GM21717 (cell line): Measurements from ENCODE around the gene TNFSF8.

Experiments
- ATAC-seq: cut with Tn5 transposase; IDR thresholded peaks from one replicate; pipeline ENCODE4 v1.9.1; 2021; ENCODE audit warnings: mild to moderate bottlenecking, moderate library complexity; ENCODE audit not compliant: unreplicated experiment

The TNFSF8 gene

GRCh38 chr9:114908104-114908622, 22.2 kb downstream of the TNFSF8 start:
- ATAC-seq = peak; percentile 70

GRCh38 chr9:114906922-114907571, 23.3 kb downstream of the TNFSF8 start:
- ATAC-seq = no peak

- no peak for ATAC-seq
These were observed 25.0 kb downstream of the TNFSF8 start for GRCh38 chr9:114905170-114905940.

- no peak for ATAC-seq
These were observed 27.4 kb downstream of the TNFSF8 start for GRCh38 chr9:114902786-114903524.

- no peak for ATAC-seq
These were observed 29.2 kb downstream of the TNFSF8 start for GRCh38 chr9:114900942-114901802.

GRCh38 chr9:114899995-114900394, 30.4 kb downstream of the TNFSF8 start:
- no peak for ATAC-seq

GRCh38 chr9:114899461-114899860, 30.9 kb downstream of the TNFSF8 start:
- ATAC-seq = no peak

- ATAC-seq = peak; percentile 69
These were observed 31.6 kb downstream of the TNFSF8 start for GRCh38 chr9:114898741-114899140.

GRCh38 chr9:114897196-114897595, 33.2 kb downstream of the TNFSF8 start:
- no peak for ATAC-seq

GRCh38 chr9:114896344-114896743, 34.0 kb downstream of the TNFSF8 start:
- no peak for ATAC-seq

GRCh38 chr9:114895521-114895991, 34.8 kb downstream of the TNFSF8 start:
- ATAC-seq = no peak

GRCh38 chr9:114894609-114895433, 35.6 kb downstream of the TNFSF8 start:
- ATAC-seq = no peak

- no peak for ATAC-seq
These were observed 36.2 kb downstream of the TNFSF8 start for GRCh38 chr9:114894206-114894605.

GRCh38 chr9:114893221-114894010, 37.0 kb downstream of the TNFSF8 start:
- peak; percentile 65 for ATAC-seq

- ATAC-seq = no peak
These were observed 40.6 kb downstream of the TNFSF8 start for GRCh38 chr9:114889802-114890224.

- ATAC-seq = no peak
These were observed 41.8 kb downstream of the TNFSF8 start for GRCh38 chr9:114888607-114889006.

- ATAC-seq = no peak
These were observed 42.4 kb downstream of the TNFSF8 start for GRCh38 chr9:114887963-114888362.

- no peak for ATAC-seq
These were observed 45.5 kb downstream of the TNFSF8 start for GRCh38 chr9:114884787-114885452.
